GM21528 (cell line): ENCODE results near the gene GPR39.
"Not testable (repeated sequence)": the region's sequence is repeated elsewhere in the genome, so short reads cannot be mapped to it uniquely, and the experiment has no call there.

ENCODE experiments used
- ATAC-seq: cut with Tn5 transposase; IDR thresholded peaks from one replicate; pipeline ENCODE4 v1.9.1; 2021; ENCODE audit warnings: mild to moderate bottlenecking, moderate library complexity; ENCODE audit not compliant: unreplicated experiment, low FRiP score

The GPR39 gene

GRCh38 chr2:132416723-132417395 lies at the start of gene GPR39:
TSS of gene GPR39 (plus strand) at chr2:132416805.
- no peak for ATAC-seq

GRCh38 chr2:132368191-132368590 lies 48.4 kb upstream of the GPR39 start:
- no peak for ATAC-seq

GRCh38 chr2:132372276-132372675 lies 44.3 kb upstream of the GPR39 start:
- ATAC-seq: no peak

- ATAC-seq: no peak
These were observed 43.0 kb upstream of the GPR39 start for GRCh38 chr2:132373391-132374135.

- no peak for ATAC-seq
These were observed 42.5 kb upstream of the GPR39 start for GRCh38 chr2:132374151-132374550.

- ATAC-seq: no peak
These were observed 42.1 kb upstream of the GPR39 start for GRCh38 chr2:132374551-132374950.

GRCh38 chr2:132374961-132375360 lies 41.6 kb upstream of the GPR39 start:
- no peak for ATAC-seq

GRCh38 chr2:132381376-132381775 lies 35.2 kb upstream of the GPR39 start:
- no peak for ATAC-seq

- ATAC-seq: no peak
These were observed 32.6 kb upstream of the GPR39 start for GRCh38 chr2:132383956-132384355.

GRCh38 chr2:132384491-132385151 lies 32.0 kb upstream of the GPR39 start:
- no peak for ATAC-seq

GRCh38 chr2:132387126-132387525 lies 29.5 kb upstream of the GPR39 start:
- ATAC-seq: no peak

GRCh38 chr2:132390076-132390475 lies 26.5 kb upstream of the GPR39 start:
- ATAC-seq: no peak

GRCh38 chr2:132391378-132391777 lies 25.2 kb upstream of the GPR39 start:
- ATAC-seq: no peak

GRCh38 chr2:132392221-132392620 lies 24.4 kb upstream of the GPR39 start:
- ATAC-seq: no peak

GRCh38 chr2:132392879-132393278 lies 23.7 kb upstream of the GPR39 start:
- ATAC-seq: no peak

GRCh38 chr2:132397042-132397441 lies 19.6 kb upstream of the GPR39 start:
- not testable (repeated sequence) for ATAC-seq

GRCh38 chr2:132400169-132400900 lies 16.3 kb upstream of the GPR39 start:
- ATAC-seq: no peak

- no peak for ATAC-seq
These were observed 15.7 kb upstream of the GPR39 start for GRCh38 chr2:132400901-132401240.

GRCh38 chr2:132401326-132401725 lies 15.3 kb upstream of the GPR39 start:
- ATAC-seq: no peak

- no peak for ATAC-seq
These were observed 13.5 kb upstream of the GPR39 start for GRCh38 chr2:132403146-132403545.

- no peak for ATAC-seq
These were observed 12.5 kb upstream of the GPR39 start for GRCh38 chr2:132404056-132404455.
